ENCODE measurements around the gene FATE1.

The FATE1 gene

GRCh38 chrX:151702026-151702714, 13.7 kb upstream of the FATE1 start:
- CTCF ChIA-PET = no interaction called here
- DNase-seq (ENCODE audit: extremely low spot score) = no peak
- TF ChIP-seq ARNT (IDR thresholded peaks at IDR 0.05) (no peak), TARDBP (IDR thresholded peaks at IDR 0.05) (no peak), SUZ12 (IDR thresholded peaks at IDR 0.05) (no peak), FOXK2 (IDR thresholded peaks at IDR 0.05) (no peak), PKNOX1 (IDR thresholded peaks at IDR 0.05) (no peak), ZNF384 (IDR thresholded peaks at IDR 0.05) (no peak), HDGF (IDR thresholded peaks at IDR 0.05; ENCODE audit: borderline replicate concordance) (no peak), ELF4 (IDR thresholded peaks at IDR 0.05) (no peak), NFRKB (IDR thresholded peaks at IDR 0.05) (no peak), SP1 (IDR thresholded peaks at IDR 0.05) (no peak), BHLHE40 (IDR thresholded peaks at IDR 0.05; ENCODE audit: borderline replicate concordance) (no peak), CTBP1 (IDR thresholded peaks at IDR 0.05; ENCODE audit: borderline replicate concordance) (no peak), L3MBTL2 (conservative IDR thresholded peaks at IDR 0.05) (no peak), FOXA1 (IDR thresholded peaks at IDR 0.05) (no peak), LEF1 (IDR thresholded peaks at IDR 0.05; ENCODE audit: borderline replicate concordance) (no peak), FOXM1 (IDR thresholded peaks at IDR 0.05; ENCODE audit: borderline replicate concordance) (no peak)
- POLR2A ChIA-PET = no interaction called here

DNA sequence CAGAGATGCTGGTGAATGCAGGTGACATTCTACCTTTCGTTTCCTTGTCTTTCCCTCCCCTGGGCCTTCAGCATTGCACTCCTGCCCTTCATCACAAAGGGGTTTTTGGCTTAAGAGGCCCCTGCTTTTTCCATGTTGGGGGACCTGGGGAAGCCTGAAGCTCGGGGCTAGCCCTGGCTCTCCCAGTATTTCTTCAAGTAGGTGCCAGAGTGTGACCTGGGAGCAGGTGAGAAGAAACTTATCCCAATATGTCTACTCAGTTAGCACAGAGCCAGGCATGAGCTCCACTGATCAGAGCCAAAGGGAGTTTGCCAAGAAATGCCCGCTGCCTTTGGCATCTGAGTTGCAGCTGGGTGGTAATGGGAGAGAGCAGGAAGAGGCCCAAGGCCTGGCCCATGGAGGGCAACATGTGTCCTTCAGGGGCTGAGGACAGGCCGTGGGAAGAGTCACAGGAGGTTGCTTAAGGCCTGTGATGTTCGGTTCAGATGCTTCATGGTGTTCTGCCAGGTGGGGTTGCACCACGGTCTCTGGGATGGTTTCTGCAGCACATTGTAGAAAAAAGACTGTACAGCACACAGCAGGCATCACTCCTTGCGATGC, 13.0 kb upstream of the FATE1 start:
- no peak for TF ChIP-seq L3MBTL2 (conservative IDR thresholded peaks at IDR 0.05)
- no peak for TF ChIP-seq ZNF384 (IDR thresholded peaks at IDR 0.05)
- TF ChIP-seq SUZ12 (IDR thresholded peaks at IDR 0.05) = no peak
- no peak for TF ChIP-seq SP1 (IDR thresholded peaks at IDR 0.05)
- ChIA-PET CTCF (no interaction called here), POLR2A (no interaction called here)
- no peak for DNase-seq (ENCODE audit: extremely low spot score)

GRCh38 chrX:151703487-151703886, 12.3 kb upstream of the FATE1 start:
- no peak for DNase-seq (ENCODE audit: extremely low spot score)
- ChIA-PET POLR2A (no interaction called here), CTCF (no interaction called here)
- no peak for TF ChIP-seq BHLHE40 (IDR thresholded peaks at IDR 0.05; ENCODE audit: borderline replicate concordance)
- no peak for TF ChIP-seq HDGF (IDR thresholded peaks at IDR 0.05; ENCODE audit: borderline replicate concordance)
- TF ChIP-seq SUZ12 (IDR thresholded peaks at IDR 0.05) = no peak
- no peak for TF ChIP-seq SP1 (IDR thresholded peaks at IDR 0.05)
- no peak for TF ChIP-seq FOXK2 (IDR thresholded peaks at IDR 0.05)
- TF ChIP-seq NFRKB (IDR thresholded peaks at IDR 0.05) = no peak
- no peak for TF ChIP-seq FOXA1 (IDR thresholded peaks at IDR 0.05)
- TF ChIP-seq ZNF384 (IDR thresholded peaks at IDR 0.05) = no peak
- TF ChIP-seq ARNT (IDR thresholded peaks at IDR 0.05) = no peak
- TF ChIP-seq PKNOX1 (IDR thresholded peaks at IDR 0.05) = no peak
- TF ChIP-seq L3MBTL2 (conservative IDR thresholded peaks at IDR 0.05) = no peak
- no peak for TF ChIP-seq ELF4 (IDR thresholded peaks at IDR 0.05)

DNA sequence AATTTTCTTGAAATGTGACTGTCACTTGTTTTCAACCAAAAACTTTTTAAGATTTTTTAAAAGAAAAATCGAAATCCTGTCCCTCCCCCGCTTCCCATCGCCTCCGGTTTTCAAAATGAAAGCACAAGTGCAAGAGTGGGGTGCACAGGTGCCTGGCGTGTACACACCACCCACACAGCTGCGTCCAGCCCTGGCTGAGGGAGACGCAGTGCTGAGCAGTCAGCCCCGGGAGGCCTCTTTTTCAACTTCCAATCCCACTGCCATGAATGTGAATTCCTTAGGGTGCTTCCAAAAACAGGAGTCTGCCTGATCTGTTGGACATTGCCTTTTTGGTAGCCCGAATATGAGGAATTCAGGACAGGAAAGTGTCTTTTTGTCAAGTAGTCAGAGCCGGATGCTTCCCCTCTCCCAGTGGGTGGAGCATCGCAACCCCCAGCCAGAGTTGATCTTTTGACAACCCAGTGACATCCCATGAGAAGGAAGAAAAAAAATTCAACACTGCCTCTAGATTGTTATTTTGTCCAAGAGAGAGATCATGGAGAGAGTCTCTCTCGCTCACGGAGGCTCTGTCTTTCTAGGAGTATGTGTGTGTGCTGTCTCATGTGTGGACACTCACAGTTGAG, 11.7 kb upstream of the FATE1 start:
- POLR2A ChIA-PET = no interaction called here
- CTCF ChIA-PET = no interaction called here
- DNase-seq (ENCODE audit: extremely low spot score) = no peak
- TF ChIP-seq ZNF384 (IDR thresholded peaks at IDR 0.05) (no peak), FOXM1 (IDR thresholded peaks at IDR 0.05; ENCODE audit: borderline replicate concordance) (no peak), TARDBP (IDR thresholded peaks at IDR 0.05) (no peak), HDGF (IDR thresholded peaks at IDR 0.05; ENCODE audit: borderline replicate concordance) (no peak), LEF1 (IDR thresholded peaks at IDR 0.05; ENCODE audit: borderline replicate concordance) (no peak), ELF4 (IDR thresholded peaks at IDR 0.05) (no peak), SP1 (IDR thresholded peaks at IDR 0.05) (no peak), NFRKB (IDR thresholded peaks at IDR 0.05) (no peak), PKNOX1 (IDR thresholded peaks at IDR 0.05) (no peak), L3MBTL2 (conservative IDR thresholded peaks at IDR 0.05) (no peak), CTBP1 (IDR thresholded peaks at IDR 0.05; ENCODE audit: borderline replicate concordance) (no peak), BHLHE40 (IDR thresholded peaks at IDR 0.05; ENCODE audit: borderline replicate concordance) (no peak), SUZ12 (IDR thresholded peaks at IDR 0.05) (no peak), ARNT (IDR thresholded peaks at IDR 0.05) (no peak), FOXA1 (IDR thresholded peaks at IDR 0.05) (no peak), FOXK2 (IDR thresholded peaks at IDR 0.05) (no peak)

GRCh38 chrX:151708821-151709220, 7.0 kb upstream of the FATE1 start:
- DNase-seq (ENCODE audit: extremely low spot score) = no peak
- TF ChIP-seq FOXK2 (IDR thresholded peaks at IDR 0.05) (no peak), SP1 (IDR thresholded peaks at IDR 0.05) (no peak), ELF4 (IDR thresholded peaks at IDR 0.05) (no peak), NFRKB (IDR thresholded peaks at IDR 0.05) (no peak), ZNF384 (IDR thresholded peaks at IDR 0.05) (no peak), LEF1 (IDR thresholded peaks at IDR 0.05; ENCODE audit: borderline replicate concordance) (no peak)
- ChIA-PET POLR2A (no interaction called here), CTCF (no interaction called here)

- POLR2A ChIA-PET = no interaction called here
- DNase-seq (ENCODE audit: extremely low spot score) = no peak
- TF ChIP-seq BHLHE40 (IDR thresholded peaks at IDR 0.05; ENCODE audit: borderline replicate concordance) (no peak), SP1 (IDR thresholded peaks at IDR 0.05) (no peak), FOXK2 (IDR thresholded peaks at IDR 0.05) (no peak), CTBP1 (IDR thresholded peaks at IDR 0.05; ENCODE audit: borderline replicate concordance) (no peak), ARNT (IDR thresholded peaks at IDR 0.05) (no peak), FOXA1 (IDR thresholded peaks at IDR 0.05) (no peak), ELF4 (IDR thresholded peaks at IDR 0.05) (no peak), L3MBTL2 (conservative IDR thresholded peaks at IDR 0.05) (no peak), TARDBP (IDR thresholded peaks at IDR 0.05) (no peak), HDGF (IDR thresholded peaks at IDR 0.05; ENCODE audit: borderline replicate concordance) (no peak), PKNOX1 (IDR thresholded peaks at IDR 0.05) (no peak), SUZ12 (IDR thresholded peaks at IDR 0.05) (no peak), LEF1 (IDR thresholded peaks at IDR 0.05; ENCODE audit: borderline replicate concordance) (no peak), NFRKB (IDR thresholded peaks at IDR 0.05) (no peak), FOXM1 (IDR thresholded peaks at IDR 0.05; ENCODE audit: borderline replicate concordance) (no peak), ZNF384 (IDR thresholded peaks at IDR 0.05) (no peak)
- CTCF ChIA-PET = no interaction called here
Observed at GRCh38 chrX:151710457-151710856, 5.4 kb upstream of the FATE1 start.
